ENCODE measurements around the gene RHEBL1.

- TF ChIP-seq, protein P1, sequence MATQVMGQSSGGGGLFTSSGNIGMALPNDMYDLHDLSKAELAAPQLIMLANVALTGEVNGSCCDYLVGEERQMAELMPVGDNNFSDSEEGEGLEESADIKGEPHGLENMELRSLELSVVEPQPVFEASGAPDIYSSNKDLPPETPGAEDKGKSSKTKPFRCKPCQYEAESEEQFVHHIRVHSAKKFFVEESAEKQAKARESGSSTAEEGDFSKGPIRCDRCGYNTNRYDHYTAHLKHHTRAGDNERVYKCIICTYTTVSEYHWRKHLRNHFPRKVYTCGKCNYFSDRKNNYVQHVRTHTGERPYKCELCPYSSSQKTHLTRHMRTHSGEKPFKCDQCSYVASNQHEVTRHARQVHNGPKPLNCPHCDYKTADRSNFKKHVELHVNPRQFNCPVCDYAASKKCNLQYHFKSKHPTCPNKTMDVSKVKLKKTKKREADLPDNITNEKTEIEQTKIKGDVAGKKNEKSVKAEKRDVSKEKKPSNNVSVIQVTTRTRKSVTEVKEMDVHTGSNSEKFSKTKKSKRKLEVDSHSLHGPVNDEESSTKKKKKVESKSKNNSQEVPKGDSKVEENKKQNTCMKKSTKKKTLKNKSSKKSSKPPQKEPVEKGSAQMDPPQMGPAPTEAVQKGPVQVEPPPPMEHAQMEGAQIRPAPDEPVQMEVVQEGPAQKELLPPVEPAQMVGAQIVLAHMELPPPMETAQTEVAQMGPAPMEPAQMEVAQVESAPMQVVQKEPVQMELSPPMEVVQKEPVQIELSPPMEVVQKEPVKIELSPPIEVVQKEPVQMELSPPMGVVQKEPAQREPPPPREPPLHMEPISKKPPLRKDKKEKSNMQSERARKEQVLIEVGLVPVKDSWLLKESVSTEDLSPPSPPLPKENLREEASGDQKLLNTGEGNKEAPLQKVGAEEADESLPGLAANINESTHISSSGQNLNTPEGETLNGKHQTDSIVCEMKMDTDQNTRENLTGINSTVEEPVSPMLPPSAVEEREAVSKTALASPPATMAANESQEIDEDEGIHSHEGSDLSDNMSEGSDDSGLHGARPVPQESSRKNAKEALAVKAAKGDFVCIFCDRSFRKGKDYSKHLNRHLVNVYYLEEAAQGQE (IDR thresholded peaks at IDR 0.05), result no peak
- TF ChIP-seq CTCF (IDR thresholded peaks at IDR 0.05; ENCODE audit: low read depth, low read length, missing input control) (peak; percentile 85), TAF1 (conservative IDR thresholded peaks at IDR 0.05) (no peak), ZBTB33 (IDR thresholded peaks at IDR 0.05) (no peak), RAD21 (IDR thresholded peaks at IDR 0.05) (peak; percentile 85 to 89), YY1 (IDR thresholded peaks at IDR 0.05) (no peak), RXRA (IDR thresholded peaks at IDR 0.05) (no peak), SP1 (IDR thresholded peaks at IDR 0.05) (no peak), GABPA (IDR thresholded peaks at IDR 0.05 in 1 of 2, conservative IDR thresholded peaks at IDR 0.05 in 1 of 2) (no peak), HNF4A (conservative IDR thresholded peaks at IDR 0.05) (no peak), ATF3 (IDR thresholded peaks at IDR 0.05) (no peak), EGR1 (IDR thresholded peaks at IDR 0.05; ENCODE audit: low read depth in 2 of 2) (no peak), JUND (IDR thresholded peaks at IDR 0.05) (no peak)
- TF ChIP-seq, protein P2, sequence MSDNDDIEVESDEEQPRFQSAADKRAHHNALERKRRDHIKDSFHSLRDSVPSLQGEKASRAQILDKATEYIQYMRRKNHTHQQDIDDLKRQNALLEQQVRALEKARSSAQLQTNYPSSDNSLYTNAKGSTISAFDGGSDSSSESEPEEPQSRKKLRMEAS (IDR thresholded peaks at IDR 0.05), result no peak
Measured at GRCh38 chr12:49088150-49088931, 18.6 kb upstream of the RHEBL1 start.
